NT2/D1 (cell line): ENCODE results near the gene CLASP2.

Experiments
- DNase-seq: peaks from one replicate; pipeline ENCODE4 v3.0.0-alpha.2; 2011; ENCODE audit warnings: low read depth, low spot score
- H3K27me3 ChIP-seq: 2 replicates; pipeline ENCODE4 v1.6.0; 2011; ENCODE audit warnings: mild to moderate bottlenecking; ENCODE audit not compliant: insufficient read length, insufficient read depth
- H3K36me3 ChIP-seq: 2 replicates; pipeline ENCODE4 v1.6.1; 2011; ENCODE audit warnings: mild to moderate bottlenecking, low read length, mixed read lengths; ENCODE audit not compliant: insufficient read depth, insufficient read length
- H3K4me1 ChIP-seq: 2 replicates; pipeline ENCODE4 v1.5.1; 2011; ENCODE audit not compliant: insufficient read depth, insufficient read length
- H3K4me3 ChIP-seq: 2 replicates; pipeline ENCODE4 v1.5.1; 2011; ENCODE audit warnings: low read depth; ENCODE audit not compliant: insufficient read length
- H3K9ac ChIP-seq: 2 replicates; pipeline ENCODE4 v1.6.0; 2011; ENCODE audit warnings: low read depth; ENCODE audit not compliant: insufficient read length
- H3K9me3 ChIP-seq: 2 replicates; pipeline ENCODE4 v1.5.1; 2011; ENCODE audit warnings: mild to moderate bottlenecking, low read length; ENCODE audit not compliant: insufficient read depth
- SUZ12 ChIP-seq: IDR thresholded peaks from 2 replicates; pipeline ENCODE4 v1.6.1; 2011; ENCODE audit not compliant: insufficient read length, insufficient read depth; ENCODE audit errors: extremely low read depth
- YY1 ChIP-seq: IDR thresholded peaks from 2 replicates; pipeline ENCODE4 v1.6.1; 2011; ENCODE audit not compliant: insufficient read length, insufficient read depth
- ZNF274 ChIP-seq: IDR thresholded peaks from 2 replicates; pipeline ENCODE4 v1.6.1; 2011; ENCODE audit warnings: mild to moderate bottlenecking, low read depth, low read length

CLASP2 gene

GRCh38 chr3:33636125-33636850 lies 81.8 kb downstream of the CLASP2 start:
- peak; percentile 47 for DNase-seq
- Histone ChIP-seq H3K4me1 (no peaks in the 10 kb centered on the region), H3K9ac (no peak overlapping the region), H3K36me3 (peaks cover 15% of the 10 kb centered on the region), H3K9me3 (no peaks in the 10 kb centered on the region), H3K4me3 (no peak overlapping the region), H3K27me3 (no peaks in the 10 kb centered on the region)
- TF ChIP-seq ZNF274 (no peak), SUZ12 (no peak), YY1 (no peak)

- TF ChIP-seq YY1 = no peak
- TF ChIP-seq ZNF274 = no peak
- TF ChIP-seq SUZ12 = no peak
- Histone ChIP-seq H3K4me1 (no peaks in the 10 kb centered on the region), H3K4me3 (no peak overlapping the region), H3K9me3 (no peaks in the 10 kb centered on the region), H3K27me3 (no peaks in the 10 kb centered on the region), H3K9ac (no peak overlapping the region), H3K36me3 (peaks cover 13% of the 10 kb centered on the region)
- DNase-seq = no peak
These were observed 83.8 kb downstream of the CLASP2 start for GRCh38 chr3:33634262-33634661.

GRCh38 chr3:33629219-33629618 lies 88.8 kb downstream of the CLASP2 start:
- H3K36me3 ChIP-seq = peaks cover 16% of the 10 kb centered on the region
- no peaks in the 10 kb centered on the region for H3K9me3 ChIP-seq
- TF ChIP-seq YY1 = no peak
- no peak for TF ChIP-seq ZNF274
- TF ChIP-seq SUZ12 = no peak
- H3K4me1 ChIP-seq = no peaks in the 10 kb centered on the region
- no peaks in the 10 kb centered on the region for H3K27me3 ChIP-seq
- no peak for DNase-seq
- no peak overlapping the region for H3K9ac ChIP-seq
- H3K4me3 ChIP-seq = no peak overlapping the region

- TF ChIP-seq SUZ12 (no peak), YY1 (no peak), ZNF274 (no peak)
- H3K4me1 ChIP-seq = no peaks in the 10 kb centered on the region
These were observed 93.3 kb downstream of the CLASP2 start for GRCh38 chr3:33624756-33625155.

GRCh38 chr3:33613041-33613440 lies 105.0 kb downstream of the CLASP2 start:
- Histone ChIP-seq H3K9ac (no peak overlapping the region), H3K27me3 (no peaks in the 10 kb centered on the region), H3K4me3 (no peak overlapping the region), H3K4me1 (no peaks in the 10 kb centered on the region), H3K36me3 (peaks cover 17% of the 10 kb centered on the region), H3K9me3 (no peaks in the 10 kb centered on the region)
- DNase-seq = no peak
- TF ChIP-seq SUZ12 (no peak), YY1 (no peak), ZNF274 (no peak)

More at GRCh38 chr3:33624756-33625155, 93.3 kb downstream of the CLASP2 start:
- Histone ChIP-seq H3K36me3 (peaks cover 15% of the 10 kb centered on the region), H3K9ac (no peak overlapping the region), H3K4me3 (no peak overlapping the region), H3K27me3 (no peaks in the 10 kb centered on the region), H3K9me3 (no peaks in the 10 kb centered on the region)
- DNase-seq = no peak

- H3K27me3 ChIP-seq = no peaks in the 10 kb centered on the region
- H3K4me3 ChIP-seq = no peak overlapping the region
- H3K4me1 ChIP-seq = no peaks in the 10 kb centered on the region
- H3K9me3 ChIP-seq = no peaks in the 10 kb centered on the region
- no peak for DNase-seq
- H3K9ac ChIP-seq = no peak overlapping the region
- TF ChIP-seq SUZ12 (no peak), YY1 (no peak), ZNF274 (no peak)
- peaks cover 17% of the 10 kb centered on the region for H3K36me3 ChIP-seq
These were observed 105.4 kb downstream of the CLASP2 start for GRCh38 chr3:33612607-33613006.

- DNase-seq = no peak
- H3K27me3 ChIP-seq = no peaks in the 10 kb centered on the region
These were observed 115.2 kb downstream of the CLASP2 start for GRCh38 chr3:33602829-33603228.

More at GRCh38 chr3:33602829-33603228, 115.2 kb downstream of the CLASP2 start:
- Histone ChIP-seq H3K9me3 (no peaks in the 10 kb centered on the region), H3K4me1 (no peaks in the 10 kb centered on the region), H3K36me3 (peaks cover 55% of the 10 kb centered on the region), H3K4me3 (no peak overlapping the region), H3K9ac (no peak overlapping the region)
- TF ChIP-seq YY1 (no peak), SUZ12 (no peak), ZNF274 (no peak)
